HG03064 (cell line): ENCODE results near the gene GRIK3.
"Not testable (repeated sequence)": the region's sequence is repeated elsewhere in the genome, so short reads cannot be mapped to it uniquely, and the experiment has no call there.

Experiments used
- ATAC-seq: cut with Tn5 transposase; IDR thresholded peaks from one replicate; pipeline ENCODE4 v1.9.1; 2021; ENCODE audit warnings: low read depth; ENCODE audit not compliant: unreplicated experiment

The GRIK3 gene

DNA sequence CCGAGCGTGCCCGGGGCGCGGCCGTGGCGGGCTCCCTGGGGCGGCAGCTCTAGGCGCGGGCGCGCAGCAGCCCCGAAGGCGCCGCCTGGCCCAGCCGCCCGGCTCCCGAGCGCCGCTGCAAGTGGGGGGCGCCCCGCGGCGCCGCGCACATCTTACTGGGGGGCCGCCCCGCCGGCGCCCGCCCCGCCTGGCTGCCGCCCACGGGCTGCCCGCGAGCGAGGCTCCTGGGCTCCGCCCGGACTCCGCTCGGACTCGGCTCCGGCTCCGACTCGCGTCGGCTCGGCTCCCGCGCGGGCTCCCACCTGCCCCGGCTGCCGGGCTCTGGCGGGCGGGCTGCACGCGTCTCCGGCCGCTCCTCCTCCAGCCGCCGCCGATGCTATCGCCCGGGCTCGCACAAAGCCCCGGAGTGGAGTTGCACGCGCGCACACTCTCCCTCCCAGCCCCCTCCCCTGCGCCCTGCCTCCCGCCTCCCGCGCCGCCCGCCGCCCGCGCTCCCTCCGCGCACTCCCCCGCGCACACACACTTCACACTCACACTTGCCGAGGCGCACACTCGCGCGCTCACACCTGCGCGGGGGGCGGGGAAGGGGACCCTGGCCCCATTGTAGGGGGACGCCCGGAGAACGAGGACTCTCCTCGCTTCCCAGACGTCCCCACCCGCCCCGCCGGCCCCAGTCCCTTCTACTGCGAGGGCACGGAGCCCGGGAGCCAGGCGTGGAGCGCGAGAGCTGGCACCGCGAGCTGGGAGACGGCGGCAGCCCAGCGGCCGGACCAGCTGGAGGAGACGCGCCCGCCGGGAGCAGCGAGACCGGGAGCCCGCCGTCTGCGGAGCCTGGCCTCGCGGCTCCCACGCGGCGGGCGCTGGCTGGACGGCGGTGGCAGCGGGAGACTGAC is at the start of gene GRIK3:
GRIK3 (minus strand) TSS at position 395 of the 893 bp plus-strand sequence. CDS start 407 bp downstream, outside the sequence.
- no peak for ATAC-seq

DNA sequence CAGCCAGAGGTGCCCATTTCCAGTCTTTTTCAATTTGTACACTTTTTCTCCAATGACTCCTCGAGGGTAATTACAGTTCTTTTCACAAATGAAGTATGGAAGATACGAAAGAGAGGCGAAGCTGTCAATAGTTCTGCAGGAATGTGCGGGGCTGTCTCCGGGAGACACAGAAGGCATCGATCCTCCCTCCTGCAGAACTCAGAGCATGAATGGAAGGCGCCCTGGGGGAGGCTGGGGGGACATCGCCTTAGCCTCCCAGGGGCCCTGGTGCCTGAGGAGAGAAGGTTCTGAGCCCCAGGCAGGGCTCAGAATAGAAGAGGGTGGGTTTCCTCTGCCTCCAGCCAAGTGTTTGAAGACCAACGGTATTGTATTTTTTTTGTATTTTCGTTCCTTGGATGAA is 49.7 kb upstream of the GRIK3 start:
- no peak for ATAC-seq

DNA sequence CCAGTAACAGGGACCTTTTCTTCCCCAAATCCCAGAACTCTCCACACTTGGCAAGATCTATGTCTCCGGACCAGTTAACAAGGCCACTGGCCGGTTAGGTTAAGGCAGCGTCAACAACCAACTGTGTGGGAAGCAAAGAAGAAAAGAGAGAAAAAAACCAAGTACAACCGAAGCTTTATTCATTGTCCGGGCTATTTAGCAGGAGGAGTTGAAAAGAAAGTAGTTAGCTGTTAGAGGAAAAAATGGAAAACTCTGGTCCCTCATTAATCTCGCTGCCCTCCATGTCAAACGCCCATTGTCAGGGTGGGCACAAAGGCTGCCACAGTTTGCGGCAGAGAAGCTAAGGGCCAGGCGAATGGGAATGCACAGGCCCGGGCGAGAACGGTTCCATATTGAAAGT is 49.3 kb upstream of the GRIK3 start:
- ATAC-seq: no peak

DNA sequence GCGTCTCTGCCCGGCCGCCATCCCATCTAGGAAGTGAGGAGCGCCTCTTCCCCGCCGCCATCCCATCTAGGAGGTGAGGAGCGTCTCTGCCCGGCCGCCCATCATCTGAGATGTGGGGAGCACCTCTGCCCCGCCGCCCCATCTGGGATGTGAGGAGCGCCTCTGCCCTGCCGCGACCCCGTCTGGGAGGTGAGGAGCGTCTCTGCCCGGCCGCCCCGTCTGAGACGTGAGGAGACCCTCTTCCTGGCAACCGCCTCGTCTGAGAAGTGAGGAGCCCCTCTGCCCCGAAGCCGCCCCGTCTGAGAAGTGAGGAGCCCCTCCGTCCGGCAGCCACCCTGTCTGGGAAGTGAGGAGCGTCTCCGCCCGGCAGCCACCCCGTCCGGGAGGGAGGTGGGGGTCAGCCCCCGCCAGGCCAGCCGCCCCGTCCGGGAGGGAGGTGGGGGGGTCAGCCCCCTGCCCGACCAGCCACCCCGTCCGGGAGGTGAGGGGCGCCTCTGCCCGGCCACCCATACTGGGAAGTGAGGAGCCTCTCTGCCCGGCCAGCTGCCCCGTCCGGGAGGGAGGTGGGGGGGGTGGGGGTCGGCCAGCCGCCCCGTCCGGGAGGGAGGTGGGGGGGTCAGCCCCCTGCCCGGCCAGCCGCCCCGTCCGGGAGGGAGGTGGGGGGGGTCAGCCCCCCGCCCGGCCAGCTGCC is 46.1 kb upstream of the GRIK3 start:
- ATAC-seq: not testable (repeated sequence)

DNA sequence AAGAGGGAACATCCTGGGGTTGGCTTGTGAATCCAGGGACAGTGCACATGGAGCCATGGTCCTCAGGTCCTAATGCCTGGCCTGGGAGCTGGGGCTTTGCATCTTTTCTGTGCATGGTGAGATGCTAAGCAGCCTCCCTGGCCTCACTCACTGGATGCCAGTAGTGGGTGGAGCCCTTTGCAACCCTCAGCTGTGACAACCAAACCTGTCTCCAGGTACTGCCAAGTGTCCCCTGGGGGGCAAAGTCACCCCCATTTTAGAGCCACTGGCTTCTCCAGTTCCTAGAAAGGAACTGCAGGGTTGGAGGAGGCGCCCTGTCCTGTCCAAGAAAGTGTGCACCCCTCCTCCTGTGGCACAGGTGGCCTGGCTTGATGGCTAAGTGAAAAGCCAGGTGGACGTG is 44.6 kb upstream of the GRIK3 start:
- ATAC-seq: no peak

DNA sequence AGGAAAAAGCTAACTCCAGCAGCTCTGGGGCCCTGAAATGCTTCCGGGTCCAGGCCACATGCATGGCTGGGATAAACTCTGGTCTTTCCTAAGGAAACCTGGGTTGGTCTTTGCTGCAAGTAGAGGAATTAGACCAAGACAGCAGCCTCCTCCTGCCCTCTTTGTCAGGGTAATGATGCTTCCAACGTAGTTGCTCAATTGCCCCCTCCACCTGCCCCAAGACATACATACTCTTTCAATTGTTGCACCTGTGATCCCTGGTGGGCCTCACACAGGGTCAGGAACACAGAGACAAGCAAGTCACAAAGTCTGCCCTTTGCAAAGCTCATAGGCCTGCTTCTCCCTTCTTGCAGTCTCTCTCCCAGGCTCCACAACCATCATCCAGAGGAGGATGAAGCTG is 41.9 kb upstream of the GRIK3 start:
- no peak for ATAC-seq

DNA sequence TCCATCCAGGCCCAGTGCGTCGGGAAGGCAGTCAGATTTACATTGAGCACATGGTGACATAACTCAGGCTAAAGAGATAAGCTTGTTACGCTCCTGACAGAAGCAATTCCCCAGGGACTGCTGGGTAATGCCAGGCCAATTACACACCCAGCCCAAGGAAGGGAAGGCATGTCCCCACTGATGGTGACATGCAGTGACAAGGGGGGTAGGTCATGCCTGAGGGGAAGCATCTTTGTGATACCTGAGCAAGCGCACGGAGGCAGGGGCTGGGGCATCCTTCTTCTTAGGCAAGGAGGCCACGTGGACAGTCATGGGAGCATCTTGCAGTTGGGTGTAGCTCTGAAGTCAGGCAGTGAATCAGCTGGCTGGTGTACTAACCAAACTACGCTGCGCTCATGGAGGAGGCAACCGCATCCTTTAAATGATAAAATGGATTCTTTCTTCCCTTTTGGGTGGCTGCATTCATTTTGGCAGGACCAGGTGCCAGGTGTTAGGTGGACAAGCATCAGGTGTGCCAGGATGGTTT is 39.6 kb upstream of the GRIK3 start:
- ATAC-seq: no peak

DNA sequence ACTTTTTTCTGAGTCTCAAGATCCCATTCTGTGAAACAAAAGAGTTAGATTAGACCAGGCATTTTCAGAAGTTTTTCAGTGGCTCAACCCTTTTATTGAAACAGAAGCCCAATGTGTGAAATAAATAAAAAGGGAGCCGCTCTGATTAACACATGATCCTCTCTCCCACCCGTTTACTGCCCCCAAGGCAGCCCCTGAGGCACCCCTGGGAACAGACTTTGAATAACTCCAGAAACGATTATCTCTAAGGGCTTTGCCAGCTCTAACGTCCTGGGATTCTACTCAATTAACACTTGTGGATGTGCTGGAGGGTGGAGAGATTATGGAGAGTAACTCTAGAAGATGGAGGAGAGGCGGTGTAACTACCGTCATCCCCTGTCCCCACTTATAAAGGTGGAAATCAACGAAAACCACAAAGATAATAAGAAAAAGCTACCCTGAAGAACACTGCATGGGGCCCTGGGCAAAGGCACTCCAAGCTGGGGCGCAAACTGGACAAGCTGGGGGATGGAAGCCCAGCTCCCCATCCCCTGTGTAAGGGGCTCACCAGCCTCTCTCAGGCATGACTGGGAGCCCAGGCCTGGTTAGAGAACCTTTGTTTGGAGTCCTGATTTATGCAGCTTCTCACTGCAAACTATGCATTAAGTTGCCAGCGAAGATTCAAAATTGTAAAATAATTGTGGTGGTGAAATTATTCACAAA is 39.0 kb upstream of the GRIK3 start:
- ATAC-seq: no peak

DNA sequence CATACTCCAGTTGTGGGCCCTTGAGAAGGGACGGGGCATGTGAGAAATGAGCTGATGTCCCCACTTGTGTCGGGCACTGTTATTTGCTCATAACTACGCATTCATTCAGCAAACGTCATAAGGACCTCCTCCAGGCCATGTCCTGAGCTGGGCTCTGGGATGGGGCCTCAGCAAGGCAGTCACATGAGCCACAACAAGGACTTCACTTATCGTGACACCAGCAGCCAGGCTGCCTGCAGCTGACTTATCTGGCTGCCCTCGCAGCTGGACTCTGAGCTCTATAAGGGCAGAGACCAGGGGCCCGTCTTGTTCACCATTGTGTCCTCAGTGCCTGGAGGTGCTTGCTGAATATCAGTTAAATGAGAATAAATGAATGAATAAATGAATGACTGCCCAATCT is 37.5 kb upstream of the GRIK3 start:
- ATAC-seq: no peak

DNA sequence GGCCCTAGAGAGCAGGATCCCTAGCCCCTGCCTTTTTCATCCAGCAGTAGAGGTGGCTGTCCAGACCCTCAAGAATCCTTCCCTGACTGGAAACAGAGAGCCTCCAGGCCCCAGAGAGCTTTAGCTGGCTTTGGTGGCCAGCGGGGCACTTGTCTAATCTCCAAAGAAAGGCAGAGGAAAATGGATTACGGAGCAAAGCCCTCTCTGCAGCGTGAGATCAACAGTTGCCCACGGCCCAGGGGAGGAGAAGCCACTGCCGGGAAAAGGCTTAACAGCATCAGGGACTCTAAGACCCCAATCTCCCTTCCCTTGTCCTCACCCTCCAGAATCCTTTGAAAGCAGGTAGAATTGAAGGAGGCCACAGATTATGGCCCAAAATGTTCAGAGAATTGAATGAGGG is 35.8 kb upstream of the GRIK3 start:
- no peak for ATAC-seq

DNA sequence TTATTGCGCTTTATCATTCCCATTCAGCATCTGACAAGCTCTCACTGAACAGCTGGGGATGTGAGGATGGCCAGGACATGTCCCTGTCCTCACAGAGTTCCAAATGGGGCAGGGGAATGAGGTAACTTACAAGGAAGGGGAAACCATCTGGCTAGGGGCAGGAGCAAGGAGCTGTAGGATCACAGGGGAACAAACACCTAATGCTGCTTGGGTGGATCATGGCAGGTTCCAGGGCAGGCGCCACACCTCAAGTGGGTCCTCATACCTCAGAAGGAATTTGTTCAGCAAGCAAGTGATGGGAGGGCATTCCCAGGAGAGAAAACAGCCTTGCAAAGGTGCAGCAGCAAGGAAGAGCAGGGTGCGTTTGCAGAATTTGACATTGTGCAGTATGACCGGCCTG is 35.1 kb upstream of the GRIK3 start:
- ATAC-seq: no peak

DNA sequence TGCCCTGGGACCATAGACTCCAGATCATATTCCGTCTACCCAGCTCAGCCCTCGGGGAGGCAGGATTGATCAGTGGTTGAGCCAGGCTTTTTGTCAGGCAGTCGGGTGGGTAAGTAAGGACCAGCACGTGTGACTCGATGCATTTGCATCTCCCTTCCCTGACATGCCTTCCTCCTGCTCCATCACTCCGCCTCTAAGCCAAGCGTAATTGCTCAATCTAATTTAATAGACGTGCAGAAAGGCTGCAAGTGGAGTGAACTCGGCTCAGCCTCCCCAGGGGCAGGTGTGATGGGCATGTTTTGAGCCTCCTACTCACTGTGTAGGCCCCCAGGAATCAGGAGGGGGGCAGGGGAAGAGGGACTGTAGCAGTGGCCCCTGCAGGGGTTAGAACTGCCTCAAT is 34.6 kb upstream of the GRIK3 start:
- ATAC-seq: no peak

DNA sequence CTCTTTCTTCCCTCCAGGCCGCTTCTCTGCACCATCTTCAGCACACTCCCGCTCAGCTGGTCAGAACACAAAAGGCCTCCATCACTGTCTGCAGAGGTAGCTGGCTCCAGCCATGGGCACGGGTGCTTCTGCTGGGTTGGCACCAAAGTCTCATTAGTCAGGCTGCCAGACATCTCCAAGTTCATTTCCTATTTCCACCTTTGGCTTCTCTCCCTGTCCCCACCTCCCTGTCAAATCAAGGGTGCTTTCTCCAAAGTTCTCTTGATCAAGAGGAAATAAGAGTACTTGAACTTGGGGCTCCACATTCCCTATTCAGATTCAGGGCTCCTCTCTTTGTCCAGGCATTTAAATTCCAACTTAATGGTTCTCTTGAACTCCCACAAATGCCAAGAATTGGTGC is 33.9 kb upstream of the GRIK3 start:
- ATAC-seq: no peak

DNA sequence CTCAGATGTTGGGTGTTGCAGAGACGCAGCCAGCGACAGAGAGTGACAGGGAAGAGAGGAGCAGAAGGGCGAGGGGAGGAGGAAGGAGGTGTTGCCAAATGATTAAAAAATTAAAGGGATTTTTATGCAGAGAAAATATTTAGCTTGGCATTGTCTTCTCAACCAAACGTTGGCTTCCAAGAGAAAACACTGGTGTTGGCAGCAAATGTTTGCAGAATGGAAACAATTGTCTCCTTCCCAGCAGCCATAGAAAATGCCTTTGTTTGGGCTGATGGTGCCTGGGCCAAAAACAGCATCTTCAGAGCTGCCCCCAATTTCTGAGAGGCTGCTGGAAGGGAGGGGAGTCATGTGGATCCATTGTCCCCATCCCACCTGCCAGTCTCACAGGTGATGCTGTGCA is 29.7 kb upstream of the GRIK3 start:
- ATAC-seq: no peak

DNA sequence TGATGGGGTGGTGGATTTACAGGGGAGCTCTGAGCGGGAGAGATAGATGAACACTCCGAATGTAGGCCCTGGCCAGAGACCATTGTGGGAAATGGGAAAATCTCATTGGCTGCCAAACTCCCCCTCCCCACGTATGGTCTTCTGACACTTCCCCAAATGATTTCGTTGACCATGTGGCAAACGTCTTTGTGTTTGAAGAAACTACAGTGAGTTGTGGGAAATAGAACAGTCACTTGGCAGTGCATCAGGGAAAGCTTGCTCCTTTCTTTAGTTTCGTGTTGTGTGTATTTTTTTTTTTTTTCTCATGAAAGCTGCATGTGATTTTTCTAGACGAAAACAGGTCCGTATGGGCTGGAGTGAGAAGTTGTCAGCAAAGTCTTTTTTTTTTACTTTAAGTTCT is 25.0 kb upstream of the GRIK3 start:
- no peak for ATAC-seq

DNA sequence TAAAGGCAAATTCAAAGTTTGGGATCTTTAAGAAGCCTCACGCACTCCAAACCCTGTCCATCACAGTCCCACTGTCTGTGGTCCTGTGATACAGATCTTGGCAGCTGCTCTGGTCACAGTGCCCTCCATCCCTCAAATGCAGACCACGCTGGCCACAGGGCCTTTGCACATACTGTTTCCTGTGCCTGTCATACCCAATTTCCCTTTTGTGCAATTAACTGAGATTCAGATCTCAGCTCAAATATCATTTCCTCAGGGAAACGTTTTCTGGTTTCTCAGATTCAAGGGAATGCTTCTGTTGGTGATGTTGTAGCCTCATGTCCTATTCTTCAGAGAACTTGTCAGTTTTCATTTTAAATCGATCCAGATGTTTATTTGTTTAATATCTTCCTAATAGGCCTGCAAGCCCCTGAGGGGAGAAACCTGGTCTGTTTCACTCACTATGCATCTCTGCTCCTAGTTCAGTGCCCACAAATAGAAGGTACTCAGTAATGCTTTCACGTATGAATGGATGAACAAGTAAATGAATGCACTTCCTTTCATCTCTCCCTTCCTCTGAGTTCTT is 24.2 kb upstream of the GRIK3 start:
- ATAC-seq: no peak

DNA sequence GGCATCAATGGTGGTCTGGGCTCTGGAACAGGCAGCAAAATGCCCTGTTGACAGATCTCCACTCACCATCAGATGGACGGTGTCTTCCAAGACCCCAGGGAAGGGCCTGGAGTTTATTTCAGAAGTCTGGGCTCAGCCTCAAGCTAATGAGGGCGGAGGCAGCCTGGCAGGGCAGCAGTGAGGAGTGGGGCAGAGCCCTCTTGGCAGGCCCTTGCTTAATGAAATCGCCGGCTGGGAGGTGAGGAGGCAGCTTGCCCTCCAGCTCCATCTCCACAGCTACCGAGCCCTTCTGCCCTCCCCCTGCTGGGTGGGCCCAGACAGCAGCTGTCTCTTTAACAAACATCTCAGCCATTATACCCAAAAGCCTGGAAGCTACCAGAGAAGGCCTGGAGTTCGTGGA is 22.0 kb upstream of the GRIK3 start:
- no peak for ATAC-seq

DNA sequence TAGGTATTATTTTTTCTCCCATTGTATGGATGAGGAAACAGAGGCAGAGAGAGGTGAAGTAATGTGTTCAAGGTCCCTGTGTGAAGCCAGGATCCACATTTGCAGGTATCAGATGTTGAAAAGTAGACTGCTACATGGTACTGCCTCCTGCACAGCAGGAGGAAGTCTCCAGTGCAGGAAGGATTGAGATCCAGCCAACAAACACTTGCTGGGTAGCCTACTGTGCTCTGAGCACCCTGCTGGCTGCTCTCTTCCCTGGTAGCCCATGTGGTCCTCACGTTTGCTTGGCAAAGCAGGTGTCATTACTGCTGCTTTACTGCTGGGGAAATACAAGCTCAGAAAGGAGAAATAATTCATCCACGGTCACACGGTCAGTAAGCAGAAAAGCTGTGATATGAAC is 21.3 kb upstream of the GRIK3 start:
- no peak for ATAC-seq

DNA sequence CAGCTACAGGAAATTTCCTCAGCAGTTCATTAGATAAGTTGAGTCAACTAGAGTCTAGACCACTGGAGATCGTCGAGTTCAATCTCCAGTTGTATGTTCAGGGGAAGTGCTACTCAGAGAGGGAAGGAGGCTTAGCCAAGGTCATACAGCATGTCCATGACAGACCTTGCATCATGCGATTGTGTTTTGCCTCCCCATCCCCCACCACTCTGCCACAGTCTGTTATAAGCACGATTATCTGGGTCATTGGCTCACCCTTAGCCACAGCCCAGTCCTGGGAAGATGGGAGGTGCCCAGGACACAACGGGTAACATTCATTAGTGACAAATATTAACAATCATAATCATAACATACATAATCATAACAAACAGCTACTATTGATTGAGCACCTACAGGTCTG is 18.9 kb upstream of the GRIK3 start:
- no peak for ATAC-seq

DNA sequence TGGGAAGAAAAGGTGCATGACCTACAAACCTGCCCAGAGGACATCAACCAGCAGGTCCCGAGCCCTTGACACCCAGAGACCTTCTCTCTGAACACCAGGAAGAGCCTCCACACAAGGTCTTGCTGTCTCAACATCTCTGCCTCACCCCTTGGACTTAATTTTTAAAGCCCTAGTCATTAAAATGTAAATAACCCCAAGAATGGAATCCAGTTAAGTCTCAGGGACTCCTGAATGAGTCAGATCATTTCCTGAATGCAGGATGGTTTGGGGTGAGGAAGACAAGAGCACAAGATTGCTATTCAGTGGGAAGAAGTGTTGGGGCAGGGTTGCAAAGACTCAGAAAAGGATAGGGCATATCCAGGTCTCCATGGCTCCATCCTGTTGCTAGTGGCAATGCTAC is 17.8 kb upstream of the GRIK3 start:
- ATAC-seq: no peak

DNA sequence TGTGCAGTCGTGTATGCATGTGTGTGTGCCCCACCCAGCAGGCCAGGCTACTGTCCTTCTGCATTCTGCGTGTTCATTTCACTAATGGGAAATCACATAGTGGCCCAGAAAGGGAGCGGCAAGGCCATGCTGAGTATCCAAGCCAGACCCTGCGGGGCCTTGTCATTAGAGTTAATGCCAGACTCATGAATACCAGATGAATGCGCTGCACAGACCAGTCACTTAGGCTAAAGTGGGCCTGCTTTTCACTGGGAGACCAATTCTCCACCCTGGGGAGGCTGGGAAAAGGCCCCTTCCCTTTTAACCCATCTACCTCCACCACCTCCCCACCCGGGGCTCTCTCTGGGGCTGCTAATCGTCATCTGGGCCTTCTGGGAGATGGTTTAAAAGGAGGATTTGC is 17.0 kb upstream of the GRIK3 start:
- ATAC-seq: no peak
